H1 (cell line): ENCODE results near the gene STK39. TPM values are rescaled to one million over a fixed set of nuclear protein-coding genes. Genes with fewer than 3 reads are reported as not detected.

Experiments
- CTCF ChIA-PET: fragments of 300-600 bp; sonication (Branson Sonifier 250); formaldehyde crosslinking; loops from one replicate; lab custom pipeline; 2021; ENCODE audit not compliant: partially characterized antibody; lab: Charles Lee
- POLR2A ChIA-PET: fragments of 300-600 bp; sonication (Branson Sonifier 250); formaldehyde crosslinking; loops from one replicate; lab custom pipeline; 2021; ENCODE audit warnings: inconsistent platforms; ENCODE audit not compliant: partially characterized antibody; lab: Charles Lee
- DNase-seq, 2 experiments: peaks; one replicate each; pipeline versions ENCODE4 v3.0.0 to v3.0.0-alpha.2; 2010 to 2022; ENCODE audit warnings: low spot score in 2 of 2, low read depth in 1 of 2, mixed read lengths in 1 of 2
- FAIRE-seq: peaks from 2 replicates; lab custom pipeline; 2011; peaks lifted over from hg19 to GRCh38; lab: Jason Lieb, UNC
- H2AFZ ChIP-seq: 2 replicates; pipeline ENCODE4 v1.8.1; 2012; ENCODE audit warnings: low read length, inconsistent platforms
- H2AK5ac ChIP-seq: 2 replicates; pipeline ENCODE4 v1.6.1; 2013; ENCODE audit warnings: low read depth, low read length
- H2BK120ac ChIP-seq: replicated peaks from 2 replicates; pipeline ENCODE3; 2013; ENCODE audit warnings: low read depth, low read length, inconsistent platforms
- H2BK12ac ChIP-seq: 2 replicates; pipeline ENCODE4 v1.6.1; 2013; ENCODE audit warnings: low read depth, low read length
- H2BK15ac ChIP-seq: 2 replicates; pipeline ENCODE4 v1.6.1; 2013; ENCODE audit warnings: low read length
- H2BK20ac ChIP-seq: 2 replicates; pipeline ENCODE4 v1.6.1; 2013; ENCODE audit warnings: low read length
- H2BK5ac ChIP-seq: 2 replicates; pipeline ENCODE4 v1.6.1; 2013; ENCODE audit warnings: low read depth, low read length
- H3K14ac ChIP-seq: 2 replicates; pipeline ENCODE4 v1.6.1; 2013; ENCODE audit warnings: inconsistent platforms; ENCODE audit not compliant: insufficient read length
- H3K18ac ChIP-seq: 2 replicates; pipeline ENCODE4 v1.6.1; 2013; ENCODE audit warnings: low read length; ENCODE audit errors: extremely low read depth
- H3K23ac ChIP-seq: 2 replicates; pipeline ENCODE4 v1.6.1; 2013; ENCODE audit warnings: inconsistent platforms; ENCODE audit not compliant: insufficient read length
- H3K23me2 ChIP-seq: 2 replicates; pipeline ENCODE4 v1.6.1; 2013; ENCODE audit warnings: low read depth, low read length
- H3K27ac ChIP-seq: 2 replicates; pipeline ENCODE4 v1.6.1; 2011; ENCODE audit warnings: low read depth, low read length, inconsistent platforms
- H3K27me3 ChIP-seq, 4 experiments: replicated peaks in 1 of 4; 1 replicate in 1 of 4; 2 replicates in 3 of 4; pipeline versions ENCODE4 v1.6.1 to v1.8.1; 2011 to 2013; ENCODE audit warnings: low read length in 3 of 4, mild to moderate bottlenecking in 3 of 4, inconsistent platforms in 2 of 4, mixed read lengths in 2 of 4, moderate library complexity in 1 of 4; ENCODE audit not compliant: control insufficient read depth in 3 of 4, insufficient read depth in 3 of 4; ENCODE audit errors: extremely low read depth in 1 of 4
- H3K36me3 ChIP-seq, 4 experiments: 2 replicates each; pipeline versions ENCODE4 v1.6.1 to v1.8.1; 2011 to 2013; ENCODE audit warnings: mild to moderate bottlenecking in 4 of 4, low read length in 3 of 4, moderate library complexity in 2 of 4, control low read depth in 1 of 4, inconsistent platforms in 1 of 4; ENCODE audit not compliant: insufficient read depth in 4 of 4, control insufficient read depth in 2 of 4
- H3K4ac ChIP-seq: replicated peaks from 2 replicates; pipeline ENCODE3; 2013; ENCODE audit warnings: low read length, low read depth, mixed read lengths, inconsistent platforms; ENCODE audit not compliant: insufficient read length
- H3K4me1 ChIP-seq, 4 experiments: replicated peaks in 1 of 4; 1 replicate in 1 of 4; 2 replicates in 3 of 4; pipeline versions ENCODE4 v1.6.1 to v1.8.1; 2011 to 2013; ENCODE audit warnings: low read length in 3 of 4, inconsistent platforms in 2 of 4, mixed read lengths in 1 of 4; ENCODE audit not compliant: insufficient read depth in 4 of 4, control insufficient read depth in 3 of 4
- H3K4me2 ChIP-seq, 2 experiments: 2 replicates each; pipeline versions ENCODE4 v1.6.1 to v1.8.1; 2011 to 2013; ENCODE audit warnings: low read depth in 2 of 2, low read length in 2 of 2, control low read depth in 1 of 2, inconsistent platforms in 1 of 2, mild to moderate bottlenecking in 1 of 2; ENCODE audit not compliant: insufficient read depth in 1 of 2
- H3K4me3 ChIP-seq, 4 experiments: fragments of 200-600, 300-600 bp in 1 of 4; sonication (generic), shearing (Covaris generic), sonication (Bioruptor Twin) in 1 of 4; 2 replicates each; pipeline versions ENCODE4 v1.5.1 to v1.8.1; 2011 to 2016; ENCODE audit warnings: low read length in 4 of 4, low read depth in 3 of 4, control low read depth in 2 of 4, inconsistent platforms in 2 of 4, mild to moderate bottlenecking in 2 of 4, mixed read lengths in 1 of 4, moderate library complexity in 1 of 4; ENCODE audit not compliant: insufficient read depth in 2 of 4; ENCODE audit errors: extremely low read depth in 1 of 4
- H3K56ac ChIP-seq: replicated peaks from 2 replicates; pipeline ENCODE3; 2013; ENCODE audit warnings: low read depth, mild to moderate bottlenecking, mixed read lengths, low read length, inconsistent platforms; ENCODE audit not compliant: insufficient read length
- H3K79me1 ChIP-seq: 2 replicates; pipeline ENCODE4 v1.6.1; 2013; ENCODE audit warnings: low read depth, low read length, control low read depth
- H3K79me2 ChIP-seq, 2 experiments: 2 replicates each; pipeline versions ENCODE4 v1.6.1 to v1.8.1; 2012 to 2013; ENCODE audit warnings: low read length in 2 of 2, mild to moderate bottlenecking in 2 of 2, inconsistent platforms in 1 of 2; ENCODE audit not compliant: insufficient read depth in 2 of 2, control insufficient read depth in 1 of 2
- H3K9ac ChIP-seq, 4 experiments: replicated peaks in 1 of 4; 1 replicate in 1 of 4; 2 replicates in 3 of 4; pipeline versions ENCODE4 v1.6.1 to v1.8.1; 2011 to 2013; ENCODE audit warnings: low read depth in 3 of 4, low read length in 3 of 4, control low read depth in 2 of 4, mild to moderate bottlenecking in 2 of 4, moderate library complexity in 2 of 4, inconsistent platforms in 1 of 4; ENCODE audit errors: extremely low read depth in 1 of 4
- H3K9me3 ChIP-seq, 2 experiments: 2 replicates each; pipeline versions ENCODE4 v1.6.1 to v1.8.1; 2012 to 2013; ENCODE audit warnings: mild to moderate bottlenecking in 2 of 2, moderate library complexity in 2 of 2, control low read depth in 1 of 2, inconsistent platforms in 1 of 2, low read depth in 1 of 2, low read length in 1 of 2, mixed read lengths in 1 of 2; ENCODE audit not compliant: insufficient read depth in 2 of 2
- H4K20me1 ChIP-seq, 2 experiments: replicated peaks in 1 of 2; 2 replicates each; pipeline versions ENCODE3 to v1.8.1; 2011 to 2013; ENCODE audit warnings: inconsistent platforms in 2 of 2, low read length in 2 of 2, mild to moderate bottlenecking in 1 of 2; ENCODE audit not compliant: insufficient read depth in 2 of 2, control insufficient read depth in 1 of 2
- H4K5ac ChIP-seq: 2 replicates; pipeline ENCODE4 v1.6.1; 2013; ENCODE audit warnings: low read length, low read depth, mixed read lengths, inconsistent platforms; ENCODE audit not compliant: insufficient read length
- H4K8ac ChIP-seq: 2 replicates; pipeline ENCODE4 v1.8.0; 2013; ENCODE audit warnings: mild to moderate bottlenecking, moderate library complexity, low read length, inconsistent platforms; ENCODE audit not compliant: insufficient read depth; ENCODE audit errors: extremely low read depth
- H4K91ac ChIP-seq: replicated peaks from 2 replicates; pipeline ENCODE3; 2013; ENCODE audit warnings: low read length, mixed read lengths, inconsistent platforms; ENCODE audit not compliant: insufficient read length
- HDAC2 ChIP-seq, 2 experiments: fragments of 300-600 bp in 1 of 2; sonication (generic) in 1 of 2; IDR thresholded peaks; 2 replicates each; pipeline ENCODE4 v1.6.1; 2011 to 2012; ENCODE audit warnings: low read depth in 2 of 2, low read length in 2 of 2, mild to moderate bottlenecking in 2 of 2, moderate library complexity in 2 of 2, borderline replicate concordance in 1 of 2, inconsistent platforms in 1 of 2
- POLR2A ChIP-seq, 2 experiments: IDR thresholded peaks; 1 replicate in 1 of 2; 2 replicates in 1 of 2; pipeline ENCODE4 v1.6.1; 2011; ENCODE audit warnings: low read depth in 2 of 2, low read length in 2 of 2, mild to moderate bottlenecking in 2 of 2; ENCODE audit errors: control extremely low read depth in 1 of 2
- SRF ChIP-seq: IDR thresholded peaks from 2 replicates; pipeline ENCODE4 v1.6.1; 2011; ENCODE audit warnings: mild to moderate bottlenecking, low read depth, low read length, moderate library complexity
- USF2 ChIP-seq: IDR thresholded peaks from 2 replicates; pipeline ENCODE4 v1.6.1; 2011; ENCODE audit warnings: low read length, improper control_type of control experiment
- WGBS, 2 experiments: shearing (Covaris generic) in 1 of 2; methylation state at CpG; one replicate each; pipeline versions ENCODE4 v1.1.6 to v1.1.7; 2013 to 2015; ENCODE audit warnings: low lambda C conversion rate in 2 of 2, mixed read lengths in 2 of 2, inconsistent platforms in 1 of 2, low coverage in 1 of 2, missing lambda C conversion rate in 1 of 2; ENCODE audit not compliant: insufficient replicate concordance in 2 of 2, insufficient coverage in 1 of 2, insufficient read length in 1 of 2; ENCODE audit errors: extremely low coverage in 1 of 2, missing lambda C conversion rate in 1 of 2; 5-methylcytosine and 5-hydroxymethylcytosine counted together
- polyA plus RNA-seq, 7 experiments: library from polyadenylated mRNA; depleted of rRNA in 3 of 7; stranded (reverse) in 5 of 7; unstranded in 2 of 7; fragments of >200 nt in 5 of 7; fragments of 200-250 nt in 2 of 7; gene quantifications; 1 replicate in 5 of 7; 2 replicates in 1 of 7; 4 replicates in 1 of 7; pipeline versions ENCODE4 v1.2.1 to v1.2.3, GENCODE V29; 2011 to 2013; ENCODE audit warnings: missing spikeins in 2 of 7, mixed read lengths in 2 of 7
- total RNA-seq: library from RNA; stranded (reverse); fragmentation: NEBNext Ultra II Directional; extraction: Animal tissue kit (Norgen Biotek cat#: 25700); gene quantifications from 2 replicates; pipeline ENCODE4 v1.2.1, GENCODE V29; 2021
- TF ChIP-seq, protein P1 (sequence below): IDR thresholded peaks from 2 replicates; pipeline ENCODE4 v1.6.1; 2012; ENCODE audit warnings: inconsistent platforms

Gene STK39
- total and polyA plus RNA-seq, 2 of the 8 experiments (the other 6 are each of a cell fraction or from before 2014, with no cell fraction given): 13.7 to 23.8 TPM

GRCh38 chr2:168039881-168040280 is 207.5 kb downstream of the STK39 start:
- no peak overlapping the region for H3K4ac ChIP-seq
- no peak overlapping the region for H4K8ac ChIP-seq
- H4K20me1 ChIP-seq: no peaks in the 10 kb centered on the region
- H3K4me3 ChIP-seq: no peak overlapping the region
- no peak overlapping the region for H2AFZ ChIP-seq
- no peak overlapping the region for H3K4me2 ChIP-seq
- H3K18ac ChIP-seq: no peak overlapping the region
- H3K27ac ChIP-seq: no peak overlapping the region
- H2AK5ac ChIP-seq: no peak overlapping the region
- H2BK15ac ChIP-seq: no peak overlapping the region
- DNase-seq (no peak), FAIRE-seq (no peak)
- H3K23ac ChIP-seq: no peak overlapping the region
- H2BK120ac ChIP-seq: no peak overlapping the region
- no peaks in the 10 kb centered on the region for H3K9me3 ChIP-seq
- ChIA-PET POLR2A (no interaction called here), CTCF (interaction anchor here (1.7 kb wide), 1 partner anchor 10 kb away, joined by 7 read pairs; no protein-coding TSS in a partner anchor)
- no peaks in the 10 kb centered on the region for H3K36me3 ChIP-seq
- 97% methylated on average over 3 of the region's 3 CpGs; no CpG with 5 or more reads in 1 of the 2 experiments for whole genome bisulfite sequencing, 2 experiments
- no peaks in the 10 kb centered on the region; a peak in 1 of 7 replicates for H3K4me1 ChIP-seq
- no peaks in the 10 kb centered on the region for H3K79me2 ChIP-seq
- no peaks in the 10 kb centered on the region for H3K23me2 ChIP-seq
- H2BK12ac ChIP-seq: no peak overlapping the region
- H3K79me1 ChIP-seq: no peaks in the 10 kb centered on the region
- peaks cover 0 to 1% (median 0%) of the 10 kb centered on the region in 4 experiments; a peak in 1 of 7 replicates for H3K27me3 ChIP-seq
- H2BK20ac ChIP-seq: no peak overlapping the region
- H2BK5ac ChIP-seq: no peak overlapping the region
- no peak overlapping the region for H4K91ac ChIP-seq
- no peak overlapping the region for H3K9ac ChIP-seq
- TF ChIP-seq SRF: no peak
- TF ChIP-seq HDAC2 (IDR thresholded peaks at IDR 0.05; ENCODE audit: borderline replicate concordance in 1 of 2, low read depth in 2 of 2, low read length in 2 of 2): no peak
- no peak for TF ChIP-seq USF2
- TF ChIP-seq POLR2A (IDR thresholded peaks at IDR 0.05; ENCODE audit: control extremely low read depth in 1 of 2, low read depth in 2 of 2, low read length in 2 of 2): no peak
- TF ChIP-seq, protein P1, sequence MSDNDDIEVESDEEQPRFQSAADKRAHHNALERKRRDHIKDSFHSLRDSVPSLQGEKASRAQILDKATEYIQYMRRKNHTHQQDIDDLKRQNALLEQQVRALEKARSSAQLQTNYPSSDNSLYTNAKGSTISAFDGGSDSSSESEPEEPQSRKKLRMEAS: no peak
- no peak overlapping the region for H3K14ac ChIP-seq
- H4K5ac ChIP-seq: no peak overlapping the region
- H3K56ac ChIP-seq: no peak overlapping the region
